Tibial nerve (tissue), 4 donors: ENCODE measurements around the gene CERS6. TPM values are rescaled to one million over a fixed set of nuclear protein-coding genes. Genes with fewer than 3 reads are reported as not detected.
A peak's percentile ranks its signal among the peaks of the same experiment; 100 is the strongest.

ENCODE experiments used
- DNase-seq, 2 donors: peaks; one replicate each; pipeline ENCODE4 v3.0.0-alpha.2; 2019; ENCODE audit warnings: low spot score in 2 of 2
- H3K27ac ChIP-seq, 4 donors: fragments of 200-600 bp; sonication (generic) in 3 of 4; one replicate each; pipeline ENCODE4 v1.5.1; 2017 to 2019; ENCODE audit warnings: mild to moderate bottlenecking in 1 of 4
- H3K27me3 ChIP-seq, 2 donors: fragments of 200-600 bp; sonication (generic) in 1 of 2; one replicate each; pipeline versions ENCODE4 v1.5.1 to v1.6.0; 2017 to 2019
- H3K36me3 ChIP-seq, 3 donors: fragments of 200-600 bp; sonication (generic); one replicate each; pipeline ENCODE4 v1.5.1; 2018 to 2019
- H3K4me1 ChIP-seq, 4 donors: fragments of 200-600 bp; sonication (generic) in 3 of 4; one replicate each; pipeline ENCODE4 v1.5.1; 2017 to 2019
- H3K4me3 ChIP-seq, 4 donors: fragments of 200-600 bp; sonication (generic) in 3 of 4; one replicate each; pipeline ENCODE4 v1.5.1; 2017 to 2019; ENCODE audit warnings: mild to moderate bottlenecking in 1 of 4, moderate library complexity in 1 of 4
- H3K9me3 ChIP-seq, 4 donors: fragments of 200-600 bp; sonication (generic) in 3 of 4; one replicate each; pipeline ENCODE4 v1.5.1; 2017 to 2019
- CTCF ChIP-seq, 5 experiments: fragments of 200-600 bp in 3 of 5; fragments of 450-650 bp in 2 of 5; sonication (generic) in 3 of 5; IDR thresholded peaks; one replicate each; pipeline ENCODE4 v1.5.1; 2016 to 2019; ENCODE audit warnings: antibody characterized with exemption in 5 of 5, mild to moderate bottlenecking in 3 of 5, moderate library complexity in 2 of 5
- EP300 ChIP-seq, 2 donors: sonication (generic); formaldehyde crosslinking; IDR thresholded peaks; one replicate each; pipeline ENCODE4 v1.6.1; 2017; ENCODE audit warnings: antibody characterized with exemption in 2 of 2, mild to moderate bottlenecking in 1 of 2
- POLR2A ChIP-seq, 2 donors: fragments of 450-650 bp; IDR thresholded peaks; one replicate each; pipeline ENCODE4 v1.6.1; 2017; ENCODE audit warnings: antibody characterized with exemption in 2 of 2, mild to moderate bottlenecking in 2 of 2, moderate library complexity in 2 of 2
- WGBS, 2 donors: methylation state at CpG; one replicate each; pipeline ENCODE4 v1.1.5; 2018; 5-methylcytosine and 5-hydroxymethylcytosine counted together
- total RNA-seq, 4 donors: library from RNA; depleted of rRNA; stranded (reverse); fragments of >200 nt; gene quantifications; one replicate each; pipeline ENCODE4 v1.1.0, GENCODE V29; 2016

CERS6 gene
- total RNA-seq, 4 donors from 2014 or later: 37.7 to 38.7 (median 37.8) TPM

GRCh38 chr2:168694173-168694572 is 238.1 kb downstream of the CERS6 start:
- H3K9me3 ChIP-seq: no peaks in the 10 kb centered on the region
- WGBS, 2 donors: 86 to 87% methylated on average over 3 of the region's 3 CpGs
- DNase-seq: no peak
- H3K27ac ChIP-seq: no peak overlapping the region
- H3K36me3 ChIP-seq: peaks cover 0 to 29% (median 0%) of the 10 kb centered on the region in 3 donors
- H3K4me3 ChIP-seq: no peak overlapping the region
- H3K27me3 ChIP-seq: no peaks in the 10 kb centered on the region
- H3K4me1 ChIP-seq: peaks cover 0 to 1% (median 0%) of the 10 kb centered on the region in 4 donors
- TF ChIP-seq EP300 (IDR thresholded peaks at IDR 0.05): no peak
- TF ChIP-seq POLR2A (IDR thresholded peaks at IDR 0.05): no peak
- no peak for TF ChIP-seq CTCF (IDR thresholded peaks at IDR 0.05)

GRCh38 chr2:168694866-168695265 is 238.8 kb downstream of the CERS6 start:
- Histone ChIP-seq H3K4me3 (no peak overlapping the region), H3K27me3 (no peaks in the 10 kb centered on the region), H3K4me1 (peaks cover 0 to 8% (median 0%) of the 10 kb centered on the region in 4 donors), H3K36me3 (peaks cover 0 to 29% (median 0%) of the 10 kb centered on the region in 3 donors), H3K9me3 (no peaks in the 10 kb centered on the region), H3K27ac (no peak overlapping the region)
- no peak for DNase-seq
- TF ChIP-seq POLR2A (IDR thresholded peaks at IDR 0.05) (no peak), EP300 (IDR thresholded peaks at IDR 0.05) (no peak)
- 86 to 87% methylated on average over 6 of the region's 6 CpGs for WGBS, 2 donors

- Histone ChIP-seq H3K4me1 (peaks cover 0 to 21% (median 0%) of the 10 kb centered on the region in 4 donors), H3K36me3 (peaks cover 0 to 29% (median 0%) of the 10 kb centered on the region in 3 donors), H3K27me3 (no peaks in the 10 kb centered on the region), H3K9me3 (no peaks in the 10 kb centered on the region), H3K4me3 (no peak overlapping the region), H3K27ac (no peak overlapping the region)
- 96 to 98% methylated on average over 3 of the region's 3 CpGs for WGBS, 2 donors
- TF ChIP-seq POLR2A (IDR thresholded peaks at IDR 0.05) (no peak), CTCF (IDR thresholded peaks at IDR 0.05) (no peak), EP300 (IDR thresholded peaks at IDR 0.05) (no peak)
- DNase-seq: no peak
Measured at GRCh38 chr2:168697668-168698121, 241.6 kb downstream of the CERS6 start.

- H3K4me3 ChIP-seq: no peak overlapping the region
- H3K4me1 ChIP-seq: peaks cover 0 to 21% (median 0%) of the 10 kb centered on the region in 4 donors
- DNase-seq: no peak
- peaks cover 0 to 29% (median 0%) of the 10 kb centered on the region in 3 donors for H3K36me3 ChIP-seq
- no peaks in the 10 kb centered on the region for H3K27me3 ChIP-seq
- no peak overlapping the region for H3K27ac ChIP-seq
- 87 to 88% methylated on average over 4 of the region's 4 CpGs for WGBS, 2 donors
- no peaks in the 10 kb centered on the region for H3K9me3 ChIP-seq
- TF ChIP-seq POLR2A (IDR thresholded peaks at IDR 0.05): no peak
- TF ChIP-seq EP300 (IDR thresholded peaks at IDR 0.05): no peak
- TF ChIP-seq CTCF (IDR thresholded peaks at IDR 0.05): no peak
Measured at GRCh38 chr2:168698969-168699368, 242.9 kb downstream of the CERS6 start.

GRCh38 chr2:168699844-168700417 is 243.9 kb downstream of the CERS6 start:
- Histone ChIP-seq H3K4me1 (peaks cover 0 to 21% (median 0%) of the 10 kb centered on the region in 4 donors), H3K9me3 (no peaks in the 10 kb centered on the region), H3K27ac (no peak overlapping the region), H3K36me3 (peaks cover 0 to 28% (median 0%) of the 10 kb centered on the region in 3 donors), H3K4me3 (no peak overlapping the region), H3K27me3 (no peaks in the 10 kb centered on the region)
- TF ChIP-seq EP300 (IDR thresholded peaks at IDR 0.05): no peak
- no peak for TF ChIP-seq CTCF (IDR thresholded peaks at IDR 0.05)
- TF ChIP-seq POLR2A (IDR thresholded peaks at IDR 0.05): no peak
- peak; percentile 74 to 82 for DNase-seq
- WGBS, 2 donors: 65 to 69% methylated on average over 8 of the region's 8 CpGs
